ENCODE results near the gene SPRTN.

The SPRTN gene

GRCh38 chr1:231376875-231377549 lies 38.9 kb downstream of the SPRTN start:
- DNase-seq = no peak

GRCh38 chr1:231381729-231382128 lies 43.6 kb downstream of the SPRTN start:
- no peak for DNase-seq

GRCh38 chr1:231382426-231382825 lies 44.3 kb downstream of the SPRTN start:
- DNase-seq = no peak

GRCh38 chr1:231383159-231383860 lies 45.2 kb downstream of the SPRTN start:
- no peak for DNase-seq

- DNase-seq = no peak
These were observed 46.8 kb downstream of the SPRTN start for GRCh38 chr1:231384696-231385415.

GRCh38 chr1:231385416-231385748 lies 47.3 kb downstream of the SPRTN start:
- no peak for DNase-seq

- no peak for DNase-seq
These were observed 48.4 kb downstream of the SPRTN start for GRCh38 chr1:231386466-231386865.

- DNase-seq = no peak
These were observed 49.9 kb downstream of the SPRTN start for GRCh38 chr1:231387770-231388669.

- DNase-seq = no peak
These were observed 52.0 kb downstream of the SPRTN start for GRCh38 chr1:231390071-231390470.

GRCh38 chr1:231392389-231393131 lies 54.5 kb downstream of the SPRTN start:
- no peak for DNase-seq

GRCh38 chr1:231393668-231394067 lies 55.6 kb downstream of the SPRTN start:
- DNase-seq = no peak

GRCh38 chr1:231395076-231395997 lies 57.2 kb downstream of the SPRTN start:
- no peak for DNase-seq

- no peak for DNase-seq
These were observed 57.9 kb downstream of the SPRTN start for GRCh38 chr1:231395998-231396390.

- DNase-seq = no peak
These were observed 58.5 kb downstream of the SPRTN start for GRCh38 chr1:231396643-231397042.

GRCh38 chr1:231397886-231398671 lies 60.0 kb downstream of the SPRTN start:
- DNase-seq = no peak

GRCh38 chr1:231401478-231401877 lies 63.4 kb downstream of the SPRTN start:
- no peak for DNase-seq

- DNase-seq = no peak
These were observed 66.2 kb downstream of the SPRTN start for GRCh38 chr1:231404318-231404717.

Data from stimulated activated naive CD4-positive, alpha-beta T cell (primary cell).